Liver (tissue), 9 donors: Measurements from ENCODE around the gene NDUFA11. TPM values are rescaled to one million over a fixed set of nuclear protein-coding genes. Genes with fewer than 3 reads are reported as not detected.

Experiments
- DNase-seq: peaks from one replicate; pipeline ENCODE4 v3.0.0-alpha.2; 2017; ENCODE audit warnings: low spot score
- H3K27ac ChIP-seq, 2 donors: one replicate each; pipeline ENCODE4 v1.7.0; 2013; ENCODE audit warnings: inconsistent platforms in 2 of 2, low read length in 2 of 2, control low read depth in 1 of 2, low read depth in 1 of 2, mild to moderate bottlenecking in 1 of 2
- H3K27me3 ChIP-seq, 4 donors: one replicate each; pipeline versions ENCODE4 v1.6.1 to v1.7.0; 2013; ENCODE audit warnings: low read length in 3 of 4, inconsistent platforms in 1 of 4, mild to moderate bottlenecking in 1 of 4, moderate library complexity in 1 of 4; ENCODE audit not compliant: control insufficient read depth in 4 of 4, insufficient read depth in 4 of 4
- H3K36me3 ChIP-seq, 4 donors: one replicate each; pipeline versions ENCODE4 v1.6.1 to v1.7.0; 2013; ENCODE audit warnings: low read length in 3 of 4, mild to moderate bottlenecking in 3 of 4, low read depth in 1 of 4, moderate library complexity in 1 of 4; ENCODE audit not compliant: control insufficient read depth in 4 of 4, insufficient read depth in 3 of 4
- H3K4me1 ChIP-seq, 4 donors: one replicate each; pipeline versions ENCODE4 v1.6.1 to v1.7.0; 2013; ENCODE audit warnings: low read length in 3 of 4, mild to moderate bottlenecking in 3 of 4, moderate library complexity in 1 of 4; ENCODE audit not compliant: control insufficient read depth in 4 of 4, insufficient read depth in 4 of 4
- H3K4me3 ChIP-seq, 3 donors: one replicate each; pipeline versions ENCODE4 v1.6.1 to v1.7.0; 2013; ENCODE audit warnings: low read length in 3 of 3, control low read depth in 1 of 3, low read depth in 1 of 3, mild to moderate bottlenecking in 1 of 3
- H3K9ac ChIP-seq, 2 donors: one replicate each; pipeline ENCODE4 v1.7.0; 2013; ENCODE audit warnings: low read length in 2 of 2, mild to moderate bottlenecking in 2 of 2, moderate library complexity in 2 of 2, control low read depth in 1 of 2, low read depth in 1 of 2
- H3K9me3 ChIP-seq, 4 donors: one replicate each; pipeline versions ENCODE4 v1.6.1 to v1.7.0; 2013; ENCODE audit warnings: low read length in 3 of 4; ENCODE audit not compliant: control insufficient read depth in 4 of 4
- CTCF ChIP-seq: fragments of 150-350 bp; IDR thresholded peaks from 2 replicates; pipeline ENCODE4 v1.5.1; 2017; ENCODE audit warnings: improper control_type of control experiment, low read depth, low read length; ENCODE audit not compliant: missing input control
- EGR1 ChIP-seq, 2 donors: IDR thresholded peaks; 2 replicates each; pipeline ENCODE4 v1.6.1; 2016 to 2018; ENCODE audit warnings: antibody characterized with exemption in 2 of 2, low read depth in 2 of 2
- FOXA1 ChIP-seq: IDR thresholded peaks from 2 replicates; pipeline ENCODE4 v1.6.1; 2016; ENCODE audit warnings: antibody characterized with exemption
- FOXA2 ChIP-seq: IDR thresholded peaks from 2 replicates; pipeline ENCODE4 v1.6.1; 2016; ENCODE audit warnings: antibody characterized with exemption
- GABPA ChIP-seq, 2 donors: IDR thresholded peaks in 1 of 2; conservative IDR thresholded peaks in 1 of 2; 2 replicates each; pipeline ENCODE4 v1.6.1; 2016; ENCODE audit warnings: antibody characterized with exemption in 2 of 2, mild to moderate bottlenecking in 1 of 2, moderate library complexity in 1 of 2
- HNF4A ChIP-seq, 2 donors: conservative IDR thresholded peaks; 2 replicates each; pipeline ENCODE4 v1.6.1; 2016; ENCODE audit warnings: antibody characterized with exemption in 2 of 2, mild to moderate bottlenecking in 2 of 2
- JUND ChIP-seq, 2 donors: IDR thresholded peaks; 2 replicates each; pipeline ENCODE4 v1.6.1; 2016; ENCODE audit warnings: antibody characterized with exemption in 2 of 2
- NR2F2 ChIP-seq: IDR thresholded peaks from 2 replicates; pipeline ENCODE4 v1.6.1; 2016; ENCODE audit warnings: antibody characterized with exemption
- RAD21 ChIP-seq, 2 donors: IDR thresholded peaks; 2 replicates each; pipeline ENCODE4 v1.6.1; 2016; ENCODE audit warnings: antibody characterized with exemption in 2 of 2, mild to moderate bottlenecking in 2 of 2
- RXRA ChIP-seq, 2 donors: IDR thresholded peaks; 2 replicates each; pipeline ENCODE4 v1.6.1; 2017 to 2018; ENCODE audit warnings: antibody characterized with exemption in 2 of 2, mild to moderate bottlenecking in 1 of 2
- SP1 ChIP-seq: IDR thresholded peaks from 2 replicates; pipeline ENCODE4 v1.6.1; 2018; ENCODE audit warnings: antibody characterized with exemption, mild to moderate bottlenecking
- TAF1 ChIP-seq: conservative IDR thresholded peaks from 2 replicates; pipeline ENCODE4 v1.6.1; 2016; ENCODE audit warnings: antibody characterized with exemption, mild to moderate bottlenecking
- YY1 ChIP-seq: IDR thresholded peaks from 2 replicates; pipeline ENCODE4 v1.6.1; 2016; ENCODE audit warnings: antibody characterized with exemption, mild to moderate bottlenecking
- ZBTB33 ChIP-seq: IDR thresholded peaks from 2 replicates; pipeline ENCODE4 v1.6.1; 2016; ENCODE audit warnings: antibody characterized with exemption
- WGBS: extraction: QIAGEN DNeasy Blood & Tissue Kit; methylation state at CpG from one replicate; pipeline ENCODE4 v1.1.7; 2013; 5-methylcytosine and 5-hydroxymethylcytosine counted together
- polyA plus RNA-seq, 2 donors: library from polyadenylated mRNA; stranded (reverse) in 1 of 2; unstranded in 1 of 2; fragments of 200-250 nt in 1 of 2; fragments of >200 nt in 1 of 2; fragmentation: Nextera tagmentation in 1 of 2; extraction: Ambion mirVana in 1 of 2; gene quantifications; one replicate each; pipeline versions ENCODE4 v1.2.1 to v1.2.3, GENCODE V29; 2013 to 2015
- total RNA-seq, 2 donors: library from RNA; depleted of rRNA; stranded (reverse); fragments of >200 nt; gene quantifications; one replicate each; pipeline ENCODE4 v1.2.3, GENCODE V29; 2014
- TF ChIP-seq, protein P1 (sequence below): IDR thresholded peaks from 2 replicates; pipeline ENCODE4 v1.6.1; 2016; ENCODE audit warnings: antibody characterized with exemption
- TF ChIP-seq, protein P2 (sequence below): IDR thresholded peaks from 2 replicates; pipeline ENCODE4 v1.6.1; 2016; ENCODE audit warnings: antibody characterized with exemption
- TF ChIP-seq, protein P3 (sequence below): IDR thresholded peaks from 2 replicates; pipeline ENCODE4 v1.6.1; 2016; ENCODE audit warnings: antibody characterized with exemption, mild to moderate bottlenecking
- donor health status: healthy.
- donor health status: healthy.
- donor health status: healthy.
- donor health status: healthy.
- donor health status: healthy.

Gene NDUFA11
- total and polyA plus RNA-seq, 4 donors: 127 to 394 (median 226) TPM

- TF ChIP-seq ZBTB33 (no peak), HNF4A (conservative IDR thresholded peaks at IDR 0.05) (no peak), GABPA (IDR thresholded peaks at IDR 0.05 in 1 of 2, conservative IDR thresholded peaks at IDR 0.05 in 1 of 2) (no peak), SP1 (no peak)
Observed at GRCh38 chr19:5932146-5932545, 28.6 kb upstream of the NDUFA11 start (continued).

- 95% methylated on average over 11 of the region's 11 CpGs for WGBS
- Histone ChIP-seq H3K36me3 (peaks cover 8 to 54% (median 33%) of the 10 kb centered on the region in 4 donors), H3K4me1 (peaks cover 5 to 14% (median 10%) of the 10 kb centered on the region in 4 donors), H3K4me3 (no peak overlapping the region), H3K27me3 (no peaks in the 10 kb centered on the region), H3K9me3 (no peaks in the 10 kb centered on the region), H3K27ac (no peak overlapping the region), H3K9ac (no peak overlapping the region)
- TF ChIP-seq EGR1 (IDR thresholded peaks at IDR 0.05; ENCODE audit: low read depth in 2 of 2): no peak
- no peak for TF ChIP-seq HNF4A (conservative IDR thresholded peaks at IDR 0.05)
- TF ChIP-seq, protein P1, sequence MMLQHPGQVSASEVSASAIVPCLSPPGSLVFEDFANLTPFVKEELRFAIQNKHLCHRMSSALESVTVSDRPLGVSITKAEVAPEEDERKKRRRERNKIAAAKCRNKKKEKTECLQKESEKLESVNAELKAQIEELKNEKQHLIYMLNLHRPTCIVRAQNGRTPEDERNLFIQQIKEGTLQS: no peak
- no peak for TF ChIP-seq FOXA2
- TF ChIP-seq, protein P2, sequence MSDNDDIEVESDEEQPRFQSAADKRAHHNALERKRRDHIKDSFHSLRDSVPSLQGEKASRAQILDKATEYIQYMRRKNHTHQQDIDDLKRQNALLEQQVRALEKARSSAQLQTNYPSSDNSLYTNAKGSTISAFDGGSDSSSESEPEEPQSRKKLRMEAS: no peak
- no peak for TF ChIP-seq SP1
- TF ChIP-seq CTCF: no peak
- no peak for TF ChIP-seq GABPA (IDR thresholded peaks at IDR 0.05 in 1 of 2, conservative IDR thresholded peaks at IDR 0.05 in 1 of 2)
- DNase-seq: no peak
Observed at GRCh38 chr19:5931251-5931650, 27.7 kb upstream of the NDUFA11 start.

- peaks cover 11 to 67% (median 45%) of the 10 kb centered on the region in 4 donors for H3K36me3 ChIP-seq
- WGBS: 94% methylated on average over 14 of the region's 14 CpGs
- TF ChIP-seq FOXA2 (no peak), RXRA (IDR thresholded peaks at IDR 0.05) (no peak), YY1 (no peak), NR2F2 (no peak), SP1 (no peak), FOXA1 (no peak), TAF1 (no peak), RAD21 (IDR thresholded peaks at IDR 0.05) (no peak), JUND (IDR thresholded peaks at IDR 0.05) (no peak), GABPA (IDR thresholded peaks at IDR 0.05 in 1 of 2, conservative IDR thresholded peaks at IDR 0.05 in 1 of 2) (no peak), HNF4A (conservative IDR thresholded peaks at IDR 0.05) (no peak), EGR1 (IDR thresholded peaks at IDR 0.05; ENCODE audit: low read depth in 2 of 2) (no peak), ZBTB33 (no peak)
- TF ChIP-seq, protein P2: no peak
- TF ChIP-seq, protein P1: no peak
- TF ChIP-seq, protein P3, sequence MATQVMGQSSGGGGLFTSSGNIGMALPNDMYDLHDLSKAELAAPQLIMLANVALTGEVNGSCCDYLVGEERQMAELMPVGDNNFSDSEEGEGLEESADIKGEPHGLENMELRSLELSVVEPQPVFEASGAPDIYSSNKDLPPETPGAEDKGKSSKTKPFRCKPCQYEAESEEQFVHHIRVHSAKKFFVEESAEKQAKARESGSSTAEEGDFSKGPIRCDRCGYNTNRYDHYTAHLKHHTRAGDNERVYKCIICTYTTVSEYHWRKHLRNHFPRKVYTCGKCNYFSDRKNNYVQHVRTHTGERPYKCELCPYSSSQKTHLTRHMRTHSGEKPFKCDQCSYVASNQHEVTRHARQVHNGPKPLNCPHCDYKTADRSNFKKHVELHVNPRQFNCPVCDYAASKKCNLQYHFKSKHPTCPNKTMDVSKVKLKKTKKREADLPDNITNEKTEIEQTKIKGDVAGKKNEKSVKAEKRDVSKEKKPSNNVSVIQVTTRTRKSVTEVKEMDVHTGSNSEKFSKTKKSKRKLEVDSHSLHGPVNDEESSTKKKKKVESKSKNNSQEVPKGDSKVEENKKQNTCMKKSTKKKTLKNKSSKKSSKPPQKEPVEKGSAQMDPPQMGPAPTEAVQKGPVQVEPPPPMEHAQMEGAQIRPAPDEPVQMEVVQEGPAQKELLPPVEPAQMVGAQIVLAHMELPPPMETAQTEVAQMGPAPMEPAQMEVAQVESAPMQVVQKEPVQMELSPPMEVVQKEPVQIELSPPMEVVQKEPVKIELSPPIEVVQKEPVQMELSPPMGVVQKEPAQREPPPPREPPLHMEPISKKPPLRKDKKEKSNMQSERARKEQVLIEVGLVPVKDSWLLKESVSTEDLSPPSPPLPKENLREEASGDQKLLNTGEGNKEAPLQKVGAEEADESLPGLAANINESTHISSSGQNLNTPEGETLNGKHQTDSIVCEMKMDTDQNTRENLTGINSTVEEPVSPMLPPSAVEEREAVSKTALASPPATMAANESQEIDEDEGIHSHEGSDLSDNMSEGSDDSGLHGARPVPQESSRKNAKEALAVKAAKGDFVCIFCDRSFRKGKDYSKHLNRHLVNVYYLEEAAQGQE: no peak
Observed at GRCh38 chr19:5929625-5930024, 26.0 kb upstream of the NDUFA11 start.

More at GRCh38 chr19:5929625-5930024, 26.0 kb upstream of the NDUFA11 start:
- Histone ChIP-seq H3K27ac (no peak overlapping the region), H3K27me3 (no peaks in the 10 kb centered on the region), H3K9me3 (no peaks in the 10 kb centered on the region), H3K4me3 (no peak overlapping the region), H3K9ac (no peak overlapping the region), H3K4me1 (peaks cover 3 to 7% (median 4%) of the 10 kb centered on the region in 4 donors)
- no peak for DNase-seq
